ENCODE results near the gene PLPP3.

Gene PLPP3

DNA sequence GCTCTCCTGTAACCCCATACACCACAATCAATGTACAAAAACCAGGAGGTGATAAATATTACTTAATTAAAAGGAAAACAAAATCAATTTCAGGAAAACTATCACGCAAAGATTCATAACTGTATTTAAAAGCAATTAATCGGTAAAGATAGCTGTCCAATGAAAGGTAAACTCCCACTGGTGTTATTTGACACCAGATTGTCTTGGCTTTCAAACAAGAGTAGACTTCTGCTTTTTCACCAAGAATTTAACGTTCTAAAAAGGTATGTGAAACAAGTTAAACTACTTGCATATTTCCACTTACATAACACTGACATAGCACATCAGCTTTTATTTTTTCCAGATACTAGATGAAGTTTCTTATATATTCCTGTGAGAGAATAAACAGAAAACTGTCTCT is 3.5 kb downstream of the PLPP3 start:
- DNase-seq = no peak

DNA sequence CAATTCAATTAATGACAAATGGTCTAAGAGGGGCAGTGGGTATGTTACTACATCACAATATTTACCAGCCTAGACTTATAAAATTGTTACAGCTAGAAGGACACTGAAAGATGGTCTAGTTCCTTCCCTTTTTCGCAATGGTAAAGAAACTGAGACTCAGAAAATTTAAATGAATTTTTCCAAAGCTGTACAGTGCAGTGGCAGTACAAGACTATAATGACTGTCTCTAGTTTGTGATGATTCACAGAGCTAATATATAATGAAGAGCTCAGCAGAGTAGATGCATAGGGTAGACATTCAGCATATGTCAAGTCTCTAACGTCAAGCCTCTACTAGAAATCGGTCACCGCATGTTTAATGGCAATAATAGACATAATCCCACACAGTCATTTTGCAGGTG is 4.6 kb downstream of the PLPP3 start:
- no peak for DNase-seq

DNA sequence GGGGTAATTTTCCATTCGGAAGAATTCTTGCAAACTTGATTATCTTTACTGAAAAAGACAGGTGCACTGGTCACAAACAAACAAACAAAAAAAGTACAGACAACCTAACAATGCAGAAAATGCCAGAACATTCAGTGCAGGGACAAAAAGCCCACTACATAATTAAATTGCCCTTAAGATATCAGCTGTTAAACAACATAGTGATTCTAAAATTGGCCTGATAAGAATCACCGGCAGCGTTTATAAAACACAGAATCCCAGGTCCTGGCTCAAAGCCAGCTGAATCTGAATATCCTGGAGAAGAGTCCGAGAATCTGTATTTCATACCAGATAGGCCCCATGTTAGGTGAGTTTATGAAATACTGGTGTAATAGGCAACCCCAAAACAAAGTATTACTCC is 6.1 kb downstream of the PLPP3 start:
- no peak for DNase-seq

DNA sequence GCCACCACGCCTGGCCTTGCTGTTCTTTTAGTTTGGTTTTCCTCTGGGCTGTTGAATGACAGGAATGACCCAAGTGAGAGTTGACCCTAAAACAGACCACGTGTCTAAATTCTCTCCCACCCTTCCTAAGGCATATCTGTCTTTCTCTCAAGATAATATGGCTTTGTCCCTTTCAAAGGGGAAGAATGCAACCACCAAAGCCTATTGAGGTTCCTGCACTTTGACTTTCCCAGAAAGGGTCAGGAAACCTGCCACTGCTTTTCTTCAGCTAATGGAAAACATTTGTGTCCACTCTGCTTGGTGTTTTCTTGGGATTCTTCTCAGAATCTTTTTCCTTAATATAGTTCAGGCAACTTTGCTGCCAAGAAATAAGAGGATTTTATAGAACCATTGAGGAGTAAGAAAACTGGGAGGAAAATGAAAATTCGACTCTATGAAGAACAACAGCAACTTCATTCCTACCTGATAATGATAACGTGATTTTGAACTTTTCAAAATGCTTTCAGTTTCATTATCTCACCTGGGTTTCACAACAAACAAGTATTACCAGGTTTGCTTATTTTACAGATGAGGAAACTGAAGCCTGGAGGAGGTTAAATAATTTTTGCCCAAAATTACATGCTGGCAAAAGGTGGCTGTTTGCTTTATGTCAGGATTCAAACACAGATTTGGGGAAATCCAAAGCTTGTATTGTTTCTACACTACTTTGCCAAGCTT is 6.9 kb downstream of the PLPP3 start:
- DNase-seq = no peak

DNA sequence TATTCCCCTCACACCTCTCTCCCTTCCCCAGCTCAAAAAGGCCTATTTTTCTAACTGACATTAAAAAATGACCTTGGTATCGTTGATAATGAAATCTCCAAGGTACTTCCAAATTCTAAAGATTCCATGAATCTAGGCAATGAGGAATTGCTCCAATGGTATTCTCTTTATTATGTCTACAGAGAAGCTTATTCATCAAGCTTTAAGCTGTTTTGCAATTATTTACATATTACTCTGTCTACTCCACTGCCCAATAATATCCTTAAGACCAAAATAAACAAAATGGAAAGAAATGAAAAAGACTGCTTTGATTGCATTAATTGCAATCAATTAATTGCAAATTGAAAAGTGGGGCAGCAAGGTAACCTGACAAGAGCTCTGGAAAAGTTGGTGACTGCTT is 7.9 kb downstream of the PLPP3 start:
- DNase-seq = no peak

DNA sequence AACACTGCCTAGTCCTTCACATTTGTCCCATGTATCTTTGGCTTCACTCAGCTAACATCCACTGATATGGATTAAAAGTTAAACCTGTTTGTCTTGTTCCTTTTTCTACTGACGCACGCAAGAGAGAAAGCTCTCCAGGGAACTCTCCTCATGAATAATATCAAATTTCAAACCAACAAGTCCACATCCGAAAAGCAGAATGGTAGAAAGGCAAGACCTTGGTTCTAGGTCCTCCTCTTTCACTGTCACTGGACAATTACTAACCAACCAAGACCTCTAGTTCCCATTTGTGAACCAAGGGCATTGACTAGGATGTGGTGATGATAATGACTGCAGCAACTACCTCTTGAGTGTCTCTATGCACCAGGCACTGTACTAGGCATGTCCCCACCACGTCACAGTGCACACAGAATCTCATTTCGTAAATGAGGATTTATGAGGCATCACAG is 8.4 kb downstream of the PLPP3 start:
- DNase-seq = no peak

DNA sequence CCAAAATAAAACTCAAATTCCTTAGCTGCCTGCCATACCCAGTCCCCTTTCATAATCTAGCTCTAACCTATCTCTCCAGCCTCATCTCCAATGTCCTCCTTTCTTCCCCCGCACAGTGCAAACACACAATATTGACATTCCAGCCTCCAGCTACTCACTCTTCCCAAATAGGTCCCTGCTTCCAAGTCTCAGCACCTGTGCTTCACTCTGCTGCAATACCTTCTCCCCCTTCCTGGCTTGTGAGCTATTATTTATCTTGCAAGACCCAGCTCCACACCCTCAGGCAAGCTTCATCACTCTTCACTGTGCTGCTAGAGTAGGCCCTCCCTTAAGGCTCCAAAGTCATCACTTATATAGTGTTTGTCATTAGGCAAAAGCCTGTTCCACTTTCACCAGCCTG is 9.7 kb downstream of the PLPP3 start:
- no peak for DNase-seq

DNA sequence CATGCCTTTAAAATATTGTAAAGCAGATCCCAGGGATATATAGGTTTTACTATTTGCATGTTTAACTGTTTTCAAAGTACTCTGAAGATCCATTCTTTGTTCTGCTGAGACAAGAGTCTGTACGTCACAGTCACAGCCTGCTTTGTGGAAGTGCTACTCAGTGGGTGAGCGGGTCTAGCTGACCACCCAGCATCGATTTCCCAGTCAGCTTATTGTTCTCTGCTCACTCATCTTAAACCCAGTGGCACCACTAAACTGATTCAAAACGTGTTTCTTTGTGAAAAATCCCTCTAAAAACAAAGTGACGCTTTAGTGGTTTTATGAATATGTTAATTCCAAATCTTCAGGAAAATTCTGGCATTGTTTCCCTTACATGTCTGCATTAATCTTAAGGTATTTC is 12.4 kb downstream of the PLPP3 start:
- DNase-seq = no peak

DNA sequence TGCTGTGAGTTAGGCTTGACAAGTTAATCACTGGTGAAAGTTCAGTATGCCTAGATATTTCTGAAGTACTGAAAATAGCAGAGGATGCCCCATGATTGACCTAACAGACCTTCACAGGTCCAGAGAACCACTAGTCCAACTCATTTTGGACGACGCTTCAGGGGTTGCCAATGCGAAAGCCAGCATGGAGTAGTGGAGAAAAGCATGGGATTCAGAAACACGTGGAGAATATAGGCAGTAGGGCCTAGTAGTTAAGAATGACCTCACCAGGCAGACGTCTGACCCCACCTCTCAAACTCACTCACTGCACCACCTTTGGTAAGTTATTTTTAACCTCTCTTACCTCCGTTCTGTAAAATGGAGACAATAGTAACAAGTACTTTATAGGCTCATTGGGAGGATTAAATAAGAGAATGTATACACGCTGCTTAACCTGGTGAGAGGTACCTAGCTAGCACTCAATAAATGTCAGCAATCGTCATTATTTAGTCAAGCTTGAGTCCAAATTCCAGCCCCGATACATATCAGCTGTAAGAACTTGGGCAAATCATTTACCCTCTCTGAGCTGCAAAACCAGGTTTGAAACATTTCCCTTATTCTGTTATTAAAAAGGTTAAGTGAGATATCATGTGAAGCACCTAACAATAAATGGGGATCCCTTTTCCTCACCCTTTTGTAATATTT is 13.2 kb downstream of the PLPP3 start:
- no peak for DNase-seq

DNA sequence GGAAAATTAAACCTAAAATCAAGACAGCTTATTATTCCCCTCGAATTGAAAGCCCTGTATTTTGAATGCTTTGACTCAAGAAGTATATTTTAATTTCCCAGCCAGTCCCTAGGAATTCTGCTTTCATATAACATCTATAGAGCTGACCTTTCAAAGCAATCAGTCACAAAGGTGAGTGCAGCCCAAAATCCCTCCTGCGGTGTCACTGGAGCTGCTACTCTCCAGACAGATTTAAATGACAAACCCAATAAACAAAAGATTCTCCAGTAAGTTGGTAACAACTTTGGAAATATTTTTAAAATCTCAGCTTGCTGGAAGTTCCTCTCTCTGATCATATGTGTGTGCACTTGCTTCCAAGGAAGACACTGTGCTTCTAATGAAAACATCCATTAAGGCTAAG is 14.7 kb downstream of the PLPP3 start:
- DNase-seq = no peak

DNA sequence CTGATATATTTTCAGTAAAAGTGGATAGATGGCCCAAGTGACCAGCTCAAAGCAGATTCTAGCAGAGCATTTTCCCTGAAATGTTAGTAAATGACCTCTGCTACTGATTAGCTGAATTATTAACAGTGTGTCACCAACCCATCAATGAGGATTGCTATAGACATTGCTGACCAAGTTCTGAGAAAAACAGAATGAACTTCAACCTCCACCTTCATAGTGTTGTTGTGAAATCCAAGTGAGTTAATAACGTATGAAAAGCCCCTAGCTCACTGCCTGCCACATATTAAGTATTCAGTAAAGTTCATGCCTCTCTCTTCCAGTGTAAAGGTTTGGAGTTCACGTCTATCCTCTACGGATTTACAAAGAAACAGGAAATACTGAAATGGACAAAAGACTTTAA is 15.8 kb downstream of the PLPP3 start:
- DNase-seq = no peak

DNA sequence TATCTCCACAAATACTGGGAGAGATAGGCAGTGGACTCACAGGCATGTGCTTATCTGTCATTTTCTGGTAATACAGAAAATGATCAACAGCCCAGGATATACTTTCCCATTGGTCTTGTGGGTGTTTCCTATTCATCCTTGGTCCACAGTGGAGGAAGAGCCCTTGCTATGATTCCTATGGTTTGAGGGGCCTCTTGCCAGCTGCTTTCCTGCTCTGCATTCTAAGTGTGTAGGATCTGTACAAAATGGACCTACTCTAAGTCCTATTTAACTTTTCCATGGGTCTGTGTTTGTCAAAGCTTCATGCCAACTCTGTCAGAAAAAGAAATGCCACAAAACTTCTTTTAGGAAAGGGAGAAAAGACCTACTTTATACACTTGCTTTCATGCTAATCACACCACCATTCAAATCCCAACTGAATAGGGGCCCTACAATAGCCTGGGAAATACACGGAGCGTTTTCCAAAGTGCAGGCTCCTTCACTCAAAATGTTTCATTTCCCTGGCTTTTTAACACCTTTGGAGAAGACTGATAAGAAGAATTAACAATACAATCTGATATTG is 16.4 kb downstream of the PLPP3 start:
- no peak for DNase-seq

DNA sequence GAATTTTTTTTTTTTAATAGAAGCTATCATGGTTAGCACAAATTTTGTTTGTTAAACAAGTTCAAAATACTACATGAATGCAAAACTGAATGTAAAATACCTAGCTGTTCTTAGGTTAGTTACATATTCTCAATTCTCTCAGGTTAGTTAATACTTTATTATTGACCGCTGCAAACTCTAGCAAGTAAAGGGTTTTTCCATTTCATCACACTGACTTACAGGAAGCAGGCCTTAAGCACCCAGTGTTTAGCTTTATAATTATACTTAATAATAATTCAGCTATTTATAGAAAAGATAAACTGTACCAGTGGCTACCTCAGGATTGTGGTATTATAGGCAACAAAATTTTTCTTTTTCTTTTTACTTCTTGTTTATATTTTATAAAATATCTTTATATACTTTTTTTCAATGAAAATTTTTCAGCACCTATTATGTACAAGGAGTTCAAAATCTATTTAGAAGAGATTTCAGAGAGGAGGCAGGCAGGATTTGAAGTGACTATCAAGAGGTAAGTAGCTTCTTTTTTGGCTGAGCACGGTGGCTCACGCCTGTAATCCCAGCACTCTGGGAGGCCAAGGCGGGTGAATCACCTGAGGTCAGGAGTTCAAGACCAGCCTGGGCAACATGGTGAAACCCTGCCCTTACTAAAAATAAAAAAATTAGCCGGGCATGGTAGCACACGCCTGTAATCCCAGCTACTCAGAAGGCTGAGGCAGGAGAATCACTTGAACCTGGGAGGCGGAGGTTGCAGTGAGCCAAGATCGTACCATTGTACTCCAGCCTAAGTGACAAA is 17.9 kb downstream of the PLPP3 start:
- DNase-seq = no peak

DNA sequence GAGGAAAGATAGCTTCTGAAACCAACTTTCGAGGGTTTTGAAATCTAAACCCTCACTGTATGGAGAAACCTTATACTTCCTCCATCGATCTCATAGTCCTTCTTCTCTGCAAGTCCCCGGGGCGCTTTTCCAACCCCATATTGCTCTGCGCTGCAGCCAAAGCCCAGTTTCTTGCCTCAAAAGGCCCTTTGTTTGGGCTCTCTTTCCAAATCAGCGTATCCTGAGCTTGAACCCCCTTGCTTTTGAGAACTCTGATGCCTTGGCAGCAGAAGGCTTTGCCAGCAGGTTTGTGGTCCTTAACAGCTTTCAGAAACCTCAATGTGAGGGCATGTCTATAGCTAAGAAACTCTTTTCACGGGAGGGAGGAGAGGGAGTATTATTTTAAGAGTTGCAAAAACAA is 21.6 kb downstream of the PLPP3 start:
- DNase-seq = no peak

DNA sequence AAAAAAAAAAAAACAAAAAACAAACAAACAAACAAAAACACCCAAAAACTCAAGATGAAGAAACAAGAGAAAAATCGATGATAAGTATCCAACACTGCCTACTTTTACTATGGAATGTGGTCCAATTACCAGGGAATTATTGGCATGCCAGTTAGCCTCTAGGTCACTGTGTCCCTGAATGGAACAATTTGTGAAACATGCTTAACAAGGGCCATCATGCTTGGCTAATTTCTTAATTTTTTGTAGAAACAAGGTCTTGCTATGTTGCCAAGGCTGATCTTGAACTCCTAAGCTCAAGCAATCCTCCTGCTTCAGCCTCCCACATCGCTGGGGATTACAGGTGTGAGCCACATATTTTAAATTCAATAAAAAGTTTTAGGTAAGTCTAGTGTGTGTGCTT is 23.9 kb downstream of the PLPP3 start:
- DNase-seq = no peak

DNA sequence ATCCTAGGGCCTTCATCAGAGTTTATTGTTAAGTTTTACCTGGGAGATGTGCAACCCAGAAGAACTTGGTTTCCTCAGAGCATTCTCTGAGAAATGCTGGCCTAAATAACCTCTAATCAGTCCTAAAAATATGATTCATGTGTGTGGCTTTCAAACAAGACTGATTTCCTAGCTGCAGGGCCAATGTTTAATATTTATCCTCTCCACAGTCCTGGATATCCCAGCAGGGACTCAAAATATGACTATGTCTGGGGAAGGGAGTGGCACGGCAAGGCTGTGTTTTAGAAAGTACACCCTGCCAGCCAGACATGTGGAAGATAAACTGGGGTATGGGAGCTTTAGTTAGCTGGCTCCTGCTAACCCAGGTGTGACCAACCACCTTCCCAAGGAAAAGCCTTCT is 26.3 kb downstream of the PLPP3 start:
- no peak for DNase-seq

DNA sequence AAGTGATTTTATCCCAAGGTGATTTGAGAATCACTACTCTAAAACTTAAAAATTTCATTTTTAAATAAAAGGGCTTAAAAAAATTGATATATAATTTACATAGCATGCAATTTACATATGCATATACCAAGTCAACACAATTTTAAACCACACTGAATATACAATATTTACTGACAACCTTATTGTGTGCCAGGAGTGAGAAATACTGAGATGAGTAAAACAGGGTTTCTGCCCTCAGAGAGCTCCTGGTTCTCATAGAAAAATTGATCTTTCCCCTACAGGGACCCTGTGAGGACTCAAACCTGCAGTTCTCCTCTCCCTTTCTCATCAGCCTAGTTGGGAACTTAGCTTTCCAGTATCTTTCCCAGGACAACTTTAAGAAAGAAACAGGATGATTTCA is 27.0 kb downstream of the PLPP3 start:
- DNase-seq = no peak

DNA sequence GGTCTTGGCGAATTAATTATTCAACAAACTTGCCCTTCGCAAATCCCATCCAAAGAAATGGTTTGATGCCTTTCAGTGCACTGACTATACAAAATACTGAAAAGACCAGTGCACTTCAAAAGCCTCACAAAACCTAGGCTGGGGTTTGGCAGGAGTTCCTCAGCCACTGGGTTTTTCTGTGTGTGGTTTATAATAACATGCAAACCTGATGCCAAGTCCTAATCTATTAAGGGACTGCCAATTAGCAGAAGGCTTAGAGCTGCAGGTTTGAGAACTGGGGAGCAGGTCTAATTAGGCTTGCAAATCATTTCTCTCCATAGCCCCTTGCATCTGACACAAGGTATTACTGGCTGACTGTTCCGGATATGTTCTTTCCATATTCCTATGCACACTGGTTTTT is 27.7 kb downstream of the PLPP3 start:
- no peak for DNase-seq

DNA sequence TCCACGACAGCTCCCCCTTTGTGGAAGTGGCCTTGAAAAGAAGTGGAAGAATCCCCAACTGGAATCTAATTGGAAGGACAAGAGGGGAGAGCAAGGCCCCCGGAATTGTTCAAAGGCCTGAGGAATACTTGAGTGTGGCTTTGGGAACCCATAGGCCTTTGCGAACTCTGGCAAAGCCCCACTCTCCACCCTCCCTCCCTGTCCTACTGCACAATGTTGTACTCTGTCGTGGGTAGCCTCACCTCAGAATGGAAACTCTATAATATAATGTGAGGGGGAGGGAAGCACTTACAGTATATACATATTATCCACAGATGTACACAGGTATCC is 28.5 kb downstream of the PLPP3 start:
- DNase-seq = no peak

DNA sequence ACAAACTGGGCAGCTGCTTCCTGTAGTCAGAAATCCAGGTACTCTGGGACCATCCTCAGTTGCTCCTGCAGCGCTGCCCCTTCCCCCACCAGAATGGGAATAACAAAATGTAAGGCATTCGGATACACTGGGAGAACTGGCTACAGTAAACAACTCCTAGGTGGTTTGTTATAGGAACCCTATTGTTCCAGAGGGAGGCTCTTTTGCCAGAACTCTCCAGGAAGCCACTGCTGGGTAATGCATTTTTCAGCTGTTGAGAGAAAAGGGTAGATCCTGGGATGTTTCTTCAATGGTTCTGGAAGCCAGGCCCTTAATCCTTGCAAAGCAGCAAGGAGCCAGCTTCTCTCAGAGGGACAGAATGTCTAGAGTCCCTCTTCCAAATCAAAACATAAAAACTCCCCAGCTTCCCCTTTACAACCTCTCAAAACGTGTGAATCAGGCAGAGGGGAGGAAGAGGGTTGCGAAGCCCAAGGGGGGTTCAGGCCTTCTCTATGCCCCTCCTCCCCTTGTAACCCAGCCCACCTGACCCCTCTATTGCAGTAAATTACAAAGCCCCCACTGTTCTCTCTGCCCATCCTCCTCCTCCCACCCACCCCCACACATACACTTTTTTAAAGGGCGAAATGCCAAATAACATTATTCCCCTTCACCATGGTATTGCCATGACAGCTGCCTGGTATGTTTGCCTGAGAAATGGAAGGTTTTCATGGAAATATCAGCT is 29.1 kb downstream of the PLPP3 start:
- no peak for DNase-seq

DNA sequence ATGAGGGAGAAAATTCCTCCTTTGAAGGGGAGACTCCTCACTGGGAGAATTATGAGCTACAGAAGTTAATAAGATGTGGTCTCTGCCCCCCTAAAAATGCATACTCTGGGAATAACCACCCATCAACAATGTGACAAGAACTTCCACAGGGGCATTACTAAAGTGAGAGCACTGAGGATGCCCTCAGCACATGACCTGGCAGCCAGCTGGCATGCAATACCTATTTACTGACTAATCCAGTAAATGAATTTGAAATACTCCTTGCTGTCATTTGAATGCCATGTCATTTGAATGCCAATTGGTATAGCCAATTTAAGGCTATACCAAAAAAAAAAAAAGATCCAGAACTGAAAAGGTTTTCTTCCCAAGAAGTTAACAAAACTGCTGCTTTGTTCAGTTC is 30.8 kb downstream of the PLPP3 start:
- no peak for DNase-seq

DNA sequence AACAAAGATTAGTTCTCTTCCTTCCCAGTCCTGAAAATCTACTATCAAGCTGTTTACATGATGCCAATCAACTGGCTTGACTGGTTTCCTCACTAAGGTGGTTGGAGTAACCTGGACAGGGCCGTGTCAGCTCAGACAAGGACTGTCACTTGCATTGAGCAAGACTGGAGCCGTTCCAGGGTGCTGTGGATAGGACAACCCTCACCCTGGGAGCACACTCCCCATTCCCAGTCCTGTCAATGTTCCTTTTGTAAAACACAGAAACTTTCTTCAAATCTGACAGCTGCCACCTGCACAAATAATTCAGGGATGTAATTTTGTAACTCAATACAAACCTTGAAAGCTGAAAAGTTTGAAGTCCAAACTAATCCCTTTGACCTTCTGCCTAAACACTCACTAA is 31.4 kb downstream of the PLPP3 start:
- DNase-seq = no peak

DNA sequence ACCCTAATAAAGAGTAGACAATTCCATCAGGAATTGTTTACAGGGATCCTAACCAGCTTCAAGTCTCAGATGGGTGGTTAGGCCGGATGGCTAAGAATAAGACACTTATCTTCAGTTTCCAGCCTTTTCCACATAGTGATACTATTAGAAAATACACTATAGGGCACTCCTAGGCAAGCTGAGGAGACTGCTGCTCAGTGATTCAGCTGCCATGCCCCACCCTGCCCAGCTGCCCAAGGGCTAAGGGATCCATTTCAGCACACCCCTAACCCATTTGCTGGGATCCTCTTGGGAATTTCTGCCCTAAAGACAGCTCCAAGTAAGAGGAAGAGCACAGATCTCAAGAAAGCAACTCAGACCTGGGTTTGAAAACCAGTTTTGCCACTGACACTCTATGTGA is 31.9 kb downstream of the PLPP3 start:
- DNase-seq = no peak
